Suprapubic skin (tissue), 4 donors: ENCODE results near the gene OSER1. TPM values are rescaled to one million over a fixed set of nuclear protein-coding genes. Genes with fewer than 3 reads are reported as not detected.

Source experiments
- DNase-seq, 2 donors: peaks; one replicate each; pipeline ENCODE4 v3.0.0-alpha.2; 2019; ENCODE audit warnings: low spot score in 2 of 2
- H3K27ac ChIP-seq: fragments of 200-600 bp; sonication (generic); one replicate; pipeline ENCODE4 v1.5.1; 2019
- H3K27me3 ChIP-seq: fragments of 200-600 bp; sonication (generic); one replicate; pipeline ENCODE4 v1.5.1; 2019
- H3K36me3 ChIP-seq: fragments of 200-600 bp; sonication (generic); one replicate; pipeline ENCODE4 v1.5.1; 2019
- H3K4me1 ChIP-seq: fragments of 200-600 bp; sonication (generic); one replicate; pipeline ENCODE4 v1.5.1; 2019
- H3K4me3 ChIP-seq: fragments of 200-600 bp; sonication (generic); one replicate; pipeline ENCODE4 v1.5.1; 2019; ENCODE audit warnings: mild to moderate bottlenecking
- H3K9me3 ChIP-seq: fragments of 200-600 bp; sonication (generic); one replicate; pipeline ENCODE4 v1.5.1; 2019
- CTCF ChIP-seq, 2 donors: fragments of 200-600 bp in 1 of 2; fragments of 450-650 bp in 1 of 2; sonication (generic) in 1 of 2; IDR thresholded peaks; one replicate each; pipeline ENCODE4 v1.5.1; 2016 to 2019; ENCODE audit warnings: antibody characterized with exemption in 2 of 2, mild to moderate bottlenecking in 1 of 2, moderate library complexity in 1 of 2
- EP300 ChIP-seq: sonication (generic); formaldehyde crosslinking; IDR thresholded peaks from one replicate; pipeline ENCODE4 v1.6.1; 2017; ENCODE audit warnings: antibody characterized with exemption
- POLR2A ChIP-seq, 2 donors: fragments of 450-650 bp; IDR thresholded peaks; one replicate each; pipeline ENCODE4 v1.6.1; 2017; ENCODE audit warnings: antibody characterized with exemption in 2 of 2, mild to moderate bottlenecking in 2 of 2, moderate library complexity in 2 of 2
- POLR2AphosphoS5 ChIP-seq, 3 donors: sonication (generic); formaldehyde crosslinking; IDR thresholded peaks; one replicate each; pipeline ENCODE4 v1.6.1; 2017; ENCODE audit warnings: antibody characterized with exemption in 3 of 3
- WGBS: methylation state at CpG from one replicate; pipeline ENCODE4 v1.1.5; 2018; 5-methylcytosine and 5-hydroxymethylcytosine counted together
- total RNA-seq, 4 donors: library from RNA; depleted of rRNA; stranded (reverse); fragments of >200 nt; gene quantifications; one replicate each; pipeline ENCODE4 v1.1.0, GENCODE V29; 2016

The OSER1 gene
- total RNA-seq, 4 donors from 2014 or later = 34.2 to 51.6 (median 41.3) TPM

GRCh38 chr20:44166477-44166876, 44.1 kb downstream of the OSER1 start:
- Histone ChIP-seq H3K4me1 (no peaks in the 10 kb centered on the region), H3K27ac (no peak overlapping the region), H3K4me3 (no peak overlapping the region), H3K36me3 (no peaks in the 10 kb centered on the region), H3K9me3 (no peaks in the 10 kb centered on the region), H3K27me3 (peaks cover 6% of the 10 kb centered on the region)
- no peak for TF ChIP-seq EP300
- TF ChIP-seq POLR2AphosphoS5 (IDR thresholded peaks at IDR 0.05) = no peak
- no peak for TF ChIP-seq CTCF (IDR thresholded peaks at IDR 0.05)
- TF ChIP-seq POLR2A (IDR thresholded peaks at IDR 0.05) = no peak
- no peak for DNase-seq
- 54% methylated on average over 4 of the region's 4 CpGs for WGBS

GRCh38 chr20:44166008-44166407, 44.6 kb downstream of the OSER1 start:
- Histone ChIP-seq H3K36me3 (no peaks in the 10 kb centered on the region), H3K27me3 (peaks cover 9% of the 10 kb centered on the region), H3K9me3 (no peaks in the 10 kb centered on the region), H3K27ac (no peak overlapping the region), H3K4me3 (no peak overlapping the region), H3K4me1 (no peaks in the 10 kb centered on the region)
- WGBS = 39% methylated on average over 4 of the region's 4 CpGs
- TF ChIP-seq EP300 = no peak
- no peak for TF ChIP-seq POLR2AphosphoS5 (IDR thresholded peaks at IDR 0.05)
- no peak for TF ChIP-seq CTCF (IDR thresholded peaks at IDR 0.05)
- TF ChIP-seq POLR2A (IDR thresholded peaks at IDR 0.05) = no peak
- DNase-seq = no peak

- Histone ChIP-seq H3K4me3 (no peak overlapping the region), H3K27ac (no peak overlapping the region), H3K36me3 (no peaks in the 10 kb centered on the region), H3K4me1 (no peaks in the 10 kb centered on the region), H3K9me3 (no peaks in the 10 kb centered on the region), H3K27me3 (peaks cover 24% of the 10 kb centered on the region)
- no peak for TF ChIP-seq CTCF (IDR thresholded peaks at IDR 0.05)
- TF ChIP-seq POLR2AphosphoS5 (IDR thresholded peaks at IDR 0.05) = no peak
- TF ChIP-seq EP300 = no peak
- no peak for TF ChIP-seq POLR2A (IDR thresholded peaks at IDR 0.05)
- WGBS = 62% methylated on average over 53 of the region's 56 CpGs
- DNase-seq = no peak
These were observed 50.4 kb downstream of the OSER1 start for GRCh38 chr20:44160133-44160532.

GRCh38 chr20:44159711-44160110, 50.9 kb downstream of the OSER1 start:
- TF ChIP-seq CTCF (IDR thresholded peaks at IDR 0.05) (no peak), EP300 (no peak), POLR2AphosphoS5 (IDR thresholded peaks at IDR 0.05) (no peak), POLR2A (IDR thresholded peaks at IDR 0.05) (no peak)
- 83% methylated on average over 39 of the region's 50 CpGs for WGBS
- DNase-seq = no peak
- Histone ChIP-seq H3K9me3 (no peaks in the 10 kb centered on the region), H3K4me1 (no peaks in the 10 kb centered on the region), H3K27ac (no peak overlapping the region), H3K36me3 (no peaks in the 10 kb centered on the region), H3K4me3 (no peak overlapping the region), H3K27me3 (peaks cover 24% of the 10 kb centered on the region)

GRCh38 chr20:44159125-44159524, 51.4 kb downstream of the OSER1 start:
- Histone ChIP-seq H3K36me3 (no peaks in the 10 kb centered on the region), H3K27ac (no peak overlapping the region), H3K4me3 (no peak overlapping the region), H3K27me3 (peaks cover 24% of the 10 kb centered on the region), H3K9me3 (no peaks in the 10 kb centered on the region), H3K4me1 (peaks cover 3% of the 10 kb centered on the region)
- TF ChIP-seq POLR2A (IDR thresholded peaks at IDR 0.05) (no peak), POLR2AphosphoS5 (IDR thresholded peaks at IDR 0.05) (no peak), EP300 (no peak), CTCF (IDR thresholded peaks at IDR 0.05) (no peak)
- DNase-seq = no peak
- WGBS = 88% methylated on average over 2 of the region's 2 CpGs
